RPMI7951 (cell line): Measurements from ENCODE around the gene CUX1. TPM values are rescaled to one million over a fixed set of nuclear protein-coding genes. Genes with fewer than 3 reads are reported as not detected.
"Not testable (repeated sequence)": the region's sequence is repeated elsewhere in the genome, so short reads cannot be mapped to it uniquely, and the experiment has no call there.

Experiments
- DNase-seq: peaks from one replicate; pipeline ENCODE4 v3.0.0-alpha.2; 2012; ENCODE audit warnings: low read depth
- total RNA-seq: library from RNA; depleted of rRNA; stranded (reverse); fragments of >200 nt; shearing (Covaris generic); gene quantifications from 2 replicates; pipeline ENCODE4 v1.2.3, GENCODE V29; 2014

The CUX1 gene
- total RNA-seq, 1 experiment from 2014 or later, result 28.6 TPM

GRCh38 chr7:101983147-101983811 is 165.9 kb downstream of the CUX1 start:
- DNase-seq, result no peak

GRCh38 chr7:101984133-101984879 is 166.9 kb downstream of the CUX1 start:
- no peak for DNase-seq

- DNase-seq, result no peak
Measured at GRCh38 chr7:101985057-101985902, 167.9 kb downstream of the CUX1 start.

GRCh38 chr7:101985903-101986734 is 168.7 kb downstream of the CUX1 start:
- peak; percentile 3 for DNase-seq

- DNase-seq, result peak; percentile 57
Measured at GRCh38 chr7:101987494-101987893, 170.1 kb downstream of the CUX1 start.

- DNase-seq, result not testable (repeated sequence)
Measured at GRCh38 chr7:101988060-101988459, 170.6 kb downstream of the CUX1 start.

- no peak for DNase-seq
Measured at GRCh38 chr7:101988513-101988912, 171.1 kb downstream of the CUX1 start.

- no peak for DNase-seq
Measured at GRCh38 chr7:101989101-101989500, 171.7 kb downstream of the CUX1 start.

- DNase-seq, result no peak
Measured at GRCh38 chr7:101990811-101991418, 173.5 kb downstream of the CUX1 start.

GRCh38 chr7:101991860-101992259 is 174.4 kb downstream of the CUX1 start:
- no peak for DNase-seq

GRCh38 chr7:101993311-101993710 is 175.9 kb downstream of the CUX1 start:
- DNase-seq, result no peak

GRCh38 chr7:101995121-101995520 is 177.7 kb downstream of the CUX1 start:
- DNase-seq, result no peak

- DNase-seq, result no peak
Measured at GRCh38 chr7:101996131-101996691, 178.8 kb downstream of the CUX1 start.

GRCh38 chr7:101996876-101997275 is 179.4 kb downstream of the CUX1 start:
- DNase-seq, result no peak

GRCh38 chr7:101998029-101998905 is 180.8 kb downstream of the CUX1 start:
- DNase-seq, result no peak

GRCh38 chr7:101998906-101999240 is 181.4 kb downstream of the CUX1 start:
- no peak for DNase-seq

GRCh38 chr7:101999393-101999792 is 182.0 kb downstream of the CUX1 start:
- DNase-seq, result no peak

GRCh38 chr7:102000123-102000522 is 182.7 kb downstream of the CUX1 start:
- no peak for DNase-seq

- no peak for DNase-seq
Measured at GRCh38 chr7:102004229-102004628, 186.8 kb downstream of the CUX1 start.

GRCh38 chr7:102004848-102005247 is 187.4 kb downstream of the CUX1 start:
- DNase-seq, result no peak
